HCT116 (cell line): ENCODE data around the gene GSC.

Experiments used
- CTCF ChIP-seq, 3 experiments: fragments of 200-600 bp in 1 of 3; sonication (generic) in 1 of 3; IDR thresholded peaks in 2 of 3; conservative IDR thresholded peaks in 1 of 3; 2 replicates each; pipeline ENCODE4 v1.5.1; 2012 to 2017; ENCODE audit warnings: low read depth in 2 of 3, low read length in 2 of 3, antibody characterized with exemption in 1 of 3, borderline replicate concordance in 1 of 3, control low read depth in 1 of 3, mild to moderate bottlenecking in 1 of 3, mixed read lengths in 1 of 3, mixed run types in 1 of 3, moderate library complexity in 1 of 3; ENCODE audit not compliant: insufficient read depth in 1 of 3
- EZH2 ChIP-seq: fragments of 200-600 bp; sonication (generic); IDR thresholded peaks from 2 replicates; pipeline ENCODE4 v1.6.1; 2017; ENCODE audit warnings: antibody characterized with exemption, mixed run types
- FOSL1 ChIP-seq: IDR thresholded peaks from 2 replicates; pipeline ENCODE4 v1.6.1; 2012; ENCODE audit warnings: low read depth
- POLR2A ChIP-seq: IDR thresholded peaks from 2 replicates; pipeline ENCODE4 v1.7.0; 2011; ENCODE audit warnings: borderline replicate concordance; ENCODE audit not compliant: insufficient read depth, insufficient read length; ENCODE audit errors: extremely low read depth
- REST ChIP-seq: IDR thresholded peaks from 2 replicates; pipeline ENCODE4 v1.6.1; 2012; ENCODE audit warnings: low read depth
- SIN3A ChIP-seq: IDR thresholded peaks from 2 replicates; pipeline ENCODE4 v1.6.1; 2012; ENCODE audit warnings: low read depth

DNA sequence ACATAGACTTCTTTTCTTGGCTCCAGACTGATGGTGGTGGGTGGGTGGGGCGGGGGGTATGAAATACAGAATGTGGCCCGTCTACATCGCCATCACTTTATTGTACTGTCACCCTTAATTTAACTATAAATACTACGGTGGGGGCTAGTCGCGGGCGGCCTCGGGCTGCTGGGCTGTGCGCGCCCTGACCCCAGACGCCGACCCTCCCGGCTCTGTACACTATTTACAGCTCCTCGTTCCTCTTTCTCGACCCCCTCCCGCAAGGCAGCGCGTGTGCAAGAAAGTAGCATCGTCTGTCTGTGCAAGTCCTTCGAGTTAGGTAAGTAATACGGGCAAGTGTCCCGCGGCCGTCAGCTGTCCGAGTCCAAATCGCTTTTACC is 1.8 kb downstream of the GSC start:
- TF ChIP-seq POLR2A: no peak
- TF ChIP-seq CTCF (IDR thresholded peaks at IDR 0.05 in 2 of 3, conservative IDR thresholded peaks at IDR 0.05 in 1 of 3; ENCODE audit: borderline replicate concordance in 1 of 3, insufficient read depth in 1 of 3, low read depth in 2 of 3, low read length in 2 of 3): no peak
- no peak for TF ChIP-seq REST
- TF ChIP-seq FOSL1: no peak
- TF ChIP-seq SIN3A: no peak
- no peak for TF ChIP-seq EZH2
